ENCODE results near the gene TAF9.
"Not testable (repeated sequence)": the region's sequence is repeated elsewhere in the genome, so short reads cannot be mapped to it uniquely, and the experiment has no call there.

Gene TAF9

GRCh38 chr5:69404659-69405330 is 35.5 kb upstream of the TAF9 start:
- no peak for TF ChIP-seq CTCF (IDR thresholded peaks at IDR 0.05)
- Histone ChIP-seq H3K27ac (no peak overlapping the region), H3K4me3 (no peak overlapping the region)
- DNase-seq (ENCODE audit: low spot score): no peak

- Histone ChIP-seq H3K4me3 (no peak overlapping the region), H3K27ac (no peak overlapping the region)
- no peak for DNase-seq (ENCODE audit: low spot score)
- no peak for TF ChIP-seq CTCF (IDR thresholded peaks at IDR 0.05)
These were observed 9.1 kb upstream of the TAF9 start for GRCh38 chr5:69378376-69378775.

GRCh38 chr5:69374911-69375446 is 5.7 kb upstream of the TAF9 start:
- DNase-seq (ENCODE audit: low spot score): no peak
- H3K27ac ChIP-seq: no peak overlapping the region
- H3K4me3 ChIP-seq: no peak overlapping the region
- TF ChIP-seq CTCF (IDR thresholded peaks at IDR 0.05): no peak

- no peak overlapping the region for H3K27ac ChIP-seq
- H3K4me3 ChIP-seq: no peak overlapping the region
- no peak for TF ChIP-seq CTCF (IDR thresholded peaks at IDR 0.05)
- no peak for DNase-seq (ENCODE audit: low spot score)
These were observed 3.1 kb upstream of the TAF9 start for GRCh38 chr5:69372394-69372793.

GRCh38 chr5:69370335-69370734 is 1.0 kb upstream of the TAF9 start:
- not testable (repeated sequence) for DNase-seq (ENCODE audit: low spot score)
- H3K27ac ChIP-seq: peak overlapping the region in 1 of 2 donors; percentile 96
- peak overlapping the region; percentile 99 for H3K4me3 ChIP-seq

- no peak for TF ChIP-seq CTCF (IDR thresholded peaks at IDR 0.05)
- Histone ChIP-seq H3K27ac (peak overlapping the region; percentile 96 to 99), H3K4me3 (peak overlapping the region; percentile 99)
- no peak for DNase-seq (ENCODE audit: low spot score)
These were observed 621 bp downstream of the TAF9 start for GRCh38 chr5:69368458-69369339.

GRCh38 chr5:69367697-69368279 is 1.5 kb downstream of the TAF9 start:
- no peak for TF ChIP-seq CTCF (IDR thresholded peaks at IDR 0.05)
- DNase-seq (ENCODE audit: low spot score): no peak
- peak overlapping the region; percentile 99 for H3K4me3 ChIP-seq
- peak overlapping the region in 1 of 2 donors; percentile 96 for H3K27ac ChIP-seq

Measured in coronary artery (tissue), 2 donors.